HG02973 (cell line): ENCODE results near the gene GIGYF2.
"Not testable (repeated sequence)": the region's sequence is repeated elsewhere in the genome, so short reads cannot be mapped to it uniquely, and the experiment has no call there.

Experiments used
- ATAC-seq: cut with Tn5 transposase; IDR thresholded peaks from one replicate; pipeline ENCODE4 v1.9.1; 2021; ENCODE audit warnings: moderate library complexity; ENCODE audit not compliant: unreplicated experiment

The GIGYF2 gene

DNA sequence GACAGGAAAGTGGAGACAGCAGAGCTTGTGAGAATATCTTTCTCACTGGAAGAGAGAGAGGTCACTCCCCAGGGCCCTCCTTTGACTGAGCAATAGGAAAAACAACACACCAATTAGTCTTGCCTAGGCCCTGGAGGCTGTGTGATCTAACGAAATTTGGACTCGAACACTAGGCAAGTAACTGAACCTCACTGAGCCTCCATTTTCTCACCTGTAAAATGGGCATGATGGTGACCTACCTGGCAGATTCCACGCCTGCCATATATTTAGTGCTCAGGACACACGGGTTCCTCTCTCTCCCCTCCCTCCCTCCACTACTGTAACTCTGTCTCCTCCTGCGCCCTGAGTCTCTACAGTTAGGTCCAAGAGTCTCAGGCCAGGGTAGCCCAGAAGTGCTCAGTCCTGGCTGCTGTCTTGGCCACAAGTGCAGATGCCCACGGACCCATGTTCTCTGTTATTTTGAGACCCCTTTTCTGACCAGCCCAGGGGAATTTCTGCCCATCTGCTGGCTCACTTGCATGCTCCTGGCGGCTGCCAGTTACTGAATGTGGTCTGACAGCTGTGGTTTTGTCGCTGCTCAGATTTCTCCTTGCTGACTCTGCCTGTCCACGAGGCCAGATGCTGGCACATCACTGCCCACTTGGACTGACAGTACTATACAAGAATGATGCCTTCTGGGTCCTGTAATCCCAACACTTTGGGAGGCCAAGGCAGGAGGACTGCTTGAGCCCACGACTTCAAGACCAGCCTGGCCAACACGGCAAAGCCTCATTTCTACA is 9.6 kb upstream of the GIGYF2 start:
- no peak for ATAC-seq

GRCh38 chr2:232688201-232688600 is 8.9 kb upstream of the GIGYF2 start:
- ATAC-seq, result no peak

DNA sequence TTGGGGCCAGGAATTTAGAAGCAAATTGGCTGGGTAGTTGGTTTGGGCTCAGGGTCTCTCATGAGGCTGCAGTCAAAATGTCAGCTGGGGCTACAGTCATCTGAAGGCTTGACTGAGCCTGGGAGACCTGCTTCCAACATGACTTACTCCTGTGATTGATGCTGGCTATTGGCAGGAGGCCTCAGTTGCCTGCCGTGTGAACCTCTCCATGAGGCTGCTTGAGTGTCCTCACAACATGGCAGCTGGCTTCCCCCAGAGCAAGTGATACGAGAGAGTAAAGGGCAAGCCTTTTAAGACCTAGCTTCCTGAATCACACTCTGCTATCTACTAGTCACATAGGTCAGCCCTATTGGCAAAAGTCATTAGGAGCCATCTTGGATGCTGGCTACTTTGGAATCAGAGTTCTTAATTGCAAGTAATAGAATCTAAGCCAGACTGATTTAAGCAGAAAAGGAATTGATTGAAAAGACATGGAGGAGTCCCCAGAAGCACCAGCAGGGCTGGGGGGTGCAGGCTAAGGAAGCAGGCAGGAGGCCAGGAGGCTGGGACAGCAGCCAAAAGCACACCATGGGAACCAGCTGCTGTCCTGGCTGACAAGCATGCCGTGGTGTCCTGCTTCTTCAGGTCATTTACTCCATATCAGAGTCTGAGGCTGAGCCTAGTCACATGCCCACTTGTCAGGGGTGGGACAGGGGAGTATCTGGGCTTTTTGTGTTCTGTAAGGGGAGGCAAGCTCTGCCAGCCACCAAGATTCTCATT is 7.8 kb upstream of the GIGYF2 start:
- ATAC-seq, result no peak

DNA sequence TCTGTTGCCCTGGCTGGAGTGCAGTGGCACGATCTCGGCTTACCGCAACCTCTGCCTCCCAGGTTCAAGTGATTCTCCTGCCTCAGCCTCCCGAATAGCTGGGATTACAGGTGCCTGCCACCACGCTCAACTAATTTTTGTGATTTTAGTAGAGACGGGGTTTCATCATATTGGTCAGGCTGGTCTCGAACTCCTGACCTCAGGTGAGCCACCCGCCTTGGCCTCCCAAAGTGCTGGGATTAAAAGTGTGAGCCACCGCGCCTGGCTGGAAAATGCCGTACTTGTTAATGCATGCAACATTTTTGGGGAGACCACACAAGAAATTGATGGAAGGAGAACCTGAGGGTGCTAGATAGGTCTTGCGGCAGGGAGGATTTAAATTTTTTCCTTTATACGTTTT is 6.0 kb upstream of the GIGYF2 start:
- not testable (repeated sequence) for ATAC-seq

DNA sequence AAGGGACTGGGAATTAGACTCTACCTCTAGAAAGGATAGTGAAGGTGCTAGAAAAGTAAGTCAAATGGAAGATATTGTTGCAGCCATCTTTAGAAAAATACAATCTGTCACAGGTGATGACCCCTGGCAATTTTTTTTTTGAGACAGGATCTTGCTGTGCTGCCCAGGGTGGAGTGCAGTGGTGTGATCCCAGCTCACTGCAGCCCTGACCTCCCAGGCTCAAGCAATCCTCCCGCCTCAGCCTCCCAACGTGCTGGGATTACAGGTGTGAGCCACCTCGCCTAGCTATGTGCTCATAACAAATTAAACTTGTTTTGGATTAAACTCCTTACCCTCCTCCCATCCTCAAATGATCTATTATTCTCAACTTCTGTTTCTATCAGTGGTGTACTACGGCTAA is 3.8 kb upstream of the GIGYF2 start:
- ATAC-seq, result no peak

DNA sequence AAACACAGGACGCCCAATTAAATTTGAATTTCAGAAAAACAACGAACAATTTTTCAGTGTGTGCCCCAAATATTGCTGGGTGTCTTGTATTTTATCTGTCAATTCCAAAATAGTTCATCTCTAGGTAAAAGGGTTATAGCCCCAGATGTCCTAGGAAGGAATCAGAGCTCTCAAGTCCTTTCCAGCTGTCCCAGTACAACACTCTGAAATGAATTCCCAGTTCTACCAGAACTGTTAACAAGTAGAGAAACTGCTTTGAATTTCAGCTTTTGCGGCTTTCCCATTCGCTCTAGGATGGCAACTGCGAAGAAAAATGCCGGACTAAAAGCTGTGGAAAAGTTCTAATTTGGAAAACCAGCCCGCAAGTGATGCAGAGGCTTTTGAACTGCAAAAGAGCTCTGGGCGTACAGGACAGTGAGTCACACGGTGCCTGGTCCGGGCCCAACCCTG is 497 bp upstream of the GIGYF2 start:
- no peak for ATAC-seq

- ATAC-seq, result no peak
Measured at GRCh38 chr2:232697807-232698110, 628 bp downstream of the GIGYF2 start.

DNA sequence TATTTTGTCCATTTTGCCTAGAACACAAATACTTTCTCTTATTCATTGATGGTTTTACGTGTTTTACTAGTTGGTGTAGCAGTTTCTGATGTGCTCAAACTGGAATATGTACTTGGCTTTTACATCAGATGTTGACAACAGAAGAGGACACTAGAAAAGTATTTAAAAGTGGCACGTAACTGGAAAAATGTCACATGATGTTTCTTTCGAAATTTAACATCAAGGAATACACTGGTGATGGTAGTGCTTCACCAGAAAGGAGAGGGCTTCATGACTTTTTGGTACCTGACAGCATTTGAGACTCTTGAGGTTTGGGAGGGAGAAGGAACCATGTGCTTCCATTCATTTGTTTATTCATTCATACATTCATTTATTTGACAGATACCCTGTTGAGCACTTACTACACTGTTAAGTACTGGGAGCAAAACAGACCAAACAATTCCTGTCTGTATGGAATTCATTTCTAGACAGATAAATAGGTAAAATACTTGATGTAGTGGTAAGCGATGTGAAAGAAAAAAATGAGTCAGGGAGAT is 1.5 kb downstream of the GIGYF2 start:
- no peak for ATAC-seq

- no peak for ATAC-seq
Measured at GRCh38 chr2:232699110-232699509, 2.0 kb downstream of the GIGYF2 start.

- no peak for ATAC-seq
Measured at GRCh38 chr2:232700154-232700553, 3.0 kb downstream of the GIGYF2 start.

DNA sequence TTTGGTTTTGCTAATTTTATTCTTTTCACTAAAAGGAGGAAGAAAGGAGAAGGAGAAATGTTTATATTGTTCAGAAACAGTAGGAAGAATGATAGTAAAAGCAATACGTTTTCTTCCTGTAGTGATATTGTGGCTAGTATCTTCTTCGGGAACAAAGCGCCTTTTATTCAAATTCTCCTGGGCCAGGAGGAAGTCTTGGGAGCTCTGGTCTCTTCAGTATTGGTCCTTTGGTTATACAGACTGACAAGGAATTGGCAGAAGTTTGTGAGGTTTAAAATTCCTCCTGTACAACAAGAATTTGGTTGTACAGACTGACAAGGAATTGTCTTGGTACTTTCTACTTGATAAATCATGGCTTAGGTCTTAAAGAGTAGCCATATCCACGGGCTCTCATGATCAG is 9.9 kb downstream of the GIGYF2 start:
- no peak for ATAC-seq

DNA sequence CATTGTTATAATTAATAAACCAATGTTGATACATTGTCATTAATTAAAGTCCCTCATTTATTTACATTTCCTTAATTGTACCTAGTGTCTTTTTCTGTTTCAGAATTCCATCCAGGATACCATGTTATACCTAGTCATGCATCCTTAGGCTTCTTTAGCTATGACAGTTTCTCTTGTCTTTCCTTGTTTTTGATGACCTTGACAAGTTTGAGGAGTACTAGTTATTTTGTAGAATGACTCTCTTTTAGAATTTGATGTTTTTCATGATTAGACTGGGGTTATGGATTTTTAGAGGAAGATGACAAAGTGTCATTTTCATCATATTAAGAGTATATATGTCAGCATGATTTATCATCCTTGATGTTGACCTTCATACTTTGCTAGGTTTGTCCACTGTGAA is 16.4 kb downstream of the GIGYF2 start:
- ATAC-seq, result no peak

GRCh38 chr2:232714969-232715368 is 17.8 kb downstream of the GIGYF2 start:
- ATAC-seq, result no peak

DNA sequence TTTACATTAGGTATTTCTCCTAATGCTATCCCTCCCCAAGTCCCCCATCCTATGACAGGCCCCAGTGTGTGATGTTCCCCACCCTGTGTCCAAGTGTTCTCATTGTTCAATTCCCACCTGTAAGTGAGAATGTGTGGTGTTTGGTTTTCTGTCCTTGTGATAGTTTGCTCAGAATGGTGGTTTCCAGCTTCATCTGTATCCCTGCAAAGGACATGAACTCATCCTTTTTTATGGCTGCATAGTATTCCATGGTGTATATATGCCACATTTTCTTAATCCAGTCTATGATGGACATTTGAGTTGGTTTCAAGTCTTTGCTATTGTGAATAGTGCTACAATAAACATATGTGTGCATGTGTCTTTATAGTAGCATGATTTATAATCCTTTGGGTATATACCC is 22.9 kb downstream of the GIGYF2 start:
- not testable (repeated sequence) for ATAC-seq

DNA sequence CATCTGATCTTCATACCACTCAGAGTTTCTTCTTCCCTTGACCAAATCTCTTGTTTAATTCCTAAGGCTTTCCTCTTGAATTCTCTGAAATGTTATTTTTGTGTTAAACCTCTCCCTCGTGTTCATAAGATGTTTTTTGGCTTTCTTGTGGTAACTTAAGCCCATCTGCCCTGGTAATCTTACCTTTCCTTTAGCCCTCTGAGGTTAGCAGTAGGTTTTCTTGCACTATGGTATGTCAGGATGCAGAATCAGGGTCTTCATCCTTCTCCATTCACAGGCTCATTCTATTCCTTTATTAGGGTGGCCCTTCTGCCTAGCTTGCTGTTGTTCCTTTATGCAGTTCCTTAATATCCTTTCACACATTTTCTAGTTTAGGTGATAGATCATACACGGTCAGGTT is 24.1 kb downstream of the GIGYF2 start:
- no peak for ATAC-seq

DNA sequence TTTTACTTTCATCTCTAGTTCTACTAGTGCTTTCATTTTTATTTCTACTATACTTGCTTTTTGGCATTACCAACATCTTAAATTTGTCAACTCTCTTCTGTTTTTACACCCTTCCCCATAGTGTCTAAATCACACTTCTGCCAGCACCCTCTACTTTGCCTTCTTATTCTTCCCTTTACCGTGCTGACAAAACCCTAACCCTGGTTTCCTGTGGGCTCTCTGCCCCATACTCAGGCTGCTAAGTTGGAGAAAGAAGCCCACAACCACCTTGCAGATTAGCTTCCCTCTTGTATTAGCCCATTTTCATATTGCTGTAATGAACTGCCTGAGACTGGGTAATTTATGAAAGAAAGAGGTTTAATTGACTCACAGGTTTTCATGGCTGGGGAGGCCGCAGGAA is 24.8 kb downstream of the GIGYF2 start:
- ATAC-seq, result no peak

DNA sequence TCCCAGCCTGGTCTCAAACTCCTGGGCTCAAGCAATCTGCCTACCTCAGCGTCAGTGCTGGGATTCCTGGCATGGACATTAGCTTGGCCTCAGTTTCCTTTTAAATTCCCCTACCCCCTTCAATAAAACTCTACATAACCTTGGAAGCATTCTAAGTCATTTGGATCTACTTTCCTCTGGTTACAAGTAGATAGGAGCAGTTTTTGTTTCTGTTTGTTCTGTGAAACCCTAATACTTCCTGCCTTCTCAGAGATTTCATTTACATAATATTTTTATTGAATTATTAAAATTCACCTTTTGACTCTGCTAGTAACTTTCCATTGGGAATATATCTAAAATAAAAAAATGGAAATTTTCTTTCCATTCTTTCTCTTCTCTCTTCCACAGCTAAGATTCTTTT is 25.9 kb downstream of the GIGYF2 start:
- ATAC-seq, result no peak

DNA sequence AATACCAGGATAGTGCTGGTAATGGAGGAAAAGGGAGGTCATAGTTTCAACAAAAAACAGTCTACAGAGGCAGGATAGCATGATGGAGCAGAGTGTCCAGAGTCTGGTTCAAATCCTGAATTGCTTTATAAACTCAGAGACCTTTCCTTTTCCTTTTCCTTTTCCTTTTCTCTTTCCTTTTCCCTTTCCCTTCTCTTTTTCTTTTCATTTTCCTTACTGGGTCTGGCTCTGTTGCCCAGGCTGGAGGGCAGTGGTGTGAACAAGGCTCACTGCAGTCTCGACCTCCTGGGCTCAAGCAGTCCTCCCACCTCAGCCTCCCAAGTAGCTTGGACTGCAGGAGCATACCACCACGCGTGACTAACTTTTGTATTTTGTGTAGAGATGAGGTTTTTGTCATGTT is 31.7 kb downstream of the GIGYF2 start:
- ATAC-seq, result no peak

GRCh38 chr2:232731470-232731869 is 34.3 kb downstream of the GIGYF2 start:
- ATAC-seq, result no peak

DNA sequence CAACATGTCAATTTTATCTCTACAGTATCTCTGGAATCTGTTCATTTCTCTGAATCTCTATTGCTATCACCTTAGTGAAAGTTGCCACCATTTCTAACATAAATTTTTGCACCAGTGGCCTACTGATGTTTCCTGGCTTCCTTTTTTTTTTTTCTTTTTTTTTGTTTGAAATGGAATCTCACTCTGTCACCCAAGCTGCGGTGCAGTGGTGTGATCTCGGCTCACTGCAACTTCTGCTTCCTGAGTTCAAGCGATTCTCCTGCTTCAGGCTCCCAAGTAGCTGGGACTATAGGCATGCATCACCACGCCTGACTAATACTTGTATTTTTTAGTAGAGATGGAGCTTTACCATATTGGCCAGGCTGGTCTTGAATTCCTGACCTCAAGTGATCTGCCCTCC is 44.2 kb downstream of the GIGYF2 start:
- ATAC-seq, result no peak

DNA sequence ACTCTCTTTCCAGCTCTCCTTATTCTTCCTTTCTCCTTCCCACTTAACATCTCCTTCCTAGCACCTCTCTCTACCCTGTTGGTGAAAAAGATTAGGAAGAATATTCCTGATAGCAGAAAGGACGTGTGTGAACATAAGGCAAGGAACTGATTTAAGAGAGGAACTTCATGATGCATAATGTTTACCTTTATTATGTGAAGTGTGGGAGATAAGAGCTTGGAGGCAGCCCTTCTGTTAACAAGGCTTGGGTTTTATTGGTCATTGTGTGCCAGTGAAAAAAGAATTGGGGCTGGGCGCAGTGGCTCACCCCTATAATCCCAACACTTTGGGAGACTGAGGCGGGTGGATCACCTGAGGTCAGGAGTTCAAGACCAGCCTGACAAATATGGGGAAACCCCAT is 44.8 kb downstream of the GIGYF2 start:
- ATAC-seq, result no peak

- ATAC-seq, result no peak
Measured at GRCh38 chr2:232744963-232745362, 47.8 kb downstream of the GIGYF2 start.
